ENCODE measurements around the gene SH3PXD2A. TPM values are rescaled to one million over a fixed set of nuclear protein-coding genes. Genes with fewer than 3 reads are reported as not detected.

SH3PXD2A gene
- total and polyA plus RNA-seq, 3 donors from 2014 or later, result 10.8 to 12.1 (median 12.0) TPM

GRCh38 chr10:103812004-103812403 lies 43.4 kb downstream of the SH3PXD2A start:
- Histone ChIP-seq H3K4me1 (no peaks in the 10 kb centered on the region), H3K27me3 (no peaks in the 10 kb centered on the region), H3K9me3 (no peaks in the 10 kb centered on the region), H3K4me3 (no peak overlapping the region), H3K27ac (no peak overlapping the region), H3K36me3 (ENCODE audit: low read depth, missing control alignments) (no peaks in the 10 kb centered on the region)
- DNase-seq, result no peak
- TF ChIP-seq POLR2A (IDR thresholded peaks at IDR 0.05) (no peak), CTCF (IDR thresholded peaks at IDR 0.05) (no peak)
- 73 to 90% methylated on average over 2 to 3 of the region's 3 CpGs for WGBS, 2 donors
- intact Hi-C loops (cut with DNase I; ENCODE audit: low total_unique reads), result no loop called here

- H3K4me1 ChIP-seq, result no peaks in the 10 kb centered on the region
- DNase-seq, result no peak
- intact Hi-C loops (cut with DNase I; ENCODE audit: low total_unique reads), result no loop called here
- H3K9me3 ChIP-seq, result no peaks in the 10 kb centered on the region
- TF ChIP-seq CTCF (IDR thresholded peaks at IDR 0.05) (no peak), POLR2A (IDR thresholded peaks at IDR 0.05) (no peak)
- no peak overlapping the region for H3K4me3 ChIP-seq
- 93 to 96% methylated on average over 6 of the region's 6 CpGs for WGBS, 2 donors
- no peaks in the 10 kb centered on the region for H3K36me3 ChIP-seq (ENCODE audit: low read depth, missing control alignments)
- H3K27ac ChIP-seq, result no peak overlapping the region
- no peaks in the 10 kb centered on the region for H3K27me3 ChIP-seq
Observed at GRCh38 chr10:103811463-103811862, 43.9 kb downstream of the SH3PXD2A start.

GRCh38 chr10:103808780-103809179 lies 46.6 kb downstream of the SH3PXD2A start:
- H3K27ac ChIP-seq, result no peak overlapping the region
- H3K4me3 ChIP-seq, result no peak overlapping the region
- no peak for DNase-seq
- intact Hi-C loops (cut with DNase I; ENCODE audit: low total_unique reads), result no loop called here
- H3K36me3 ChIP-seq (ENCODE audit: low read depth, missing control alignments), result no peaks in the 10 kb centered on the region
- no peak for TF ChIP-seq CTCF (IDR thresholded peaks at IDR 0.05)
- no peak for TF ChIP-seq POLR2A (IDR thresholded peaks at IDR 0.05)
- no peaks in the 10 kb centered on the region for H3K27me3 ChIP-seq
- H3K9me3 ChIP-seq, result no peaks in the 10 kb centered on the region
- H3K4me1 ChIP-seq, result no peaks in the 10 kb centered on the region
- 85 to 86% methylated on average over 2 of the region's 2 CpGs for WGBS, 2 donors

- no peaks in the 10 kb centered on the region for H3K9me3 ChIP-seq
- 95 to 97% methylated on average over 6 of the region's 6 CpGs for WGBS, 2 donors
- DNase-seq, result no peak
Observed at GRCh38 chr10:103807996-103808395, 47.4 kb downstream of the SH3PXD2A start.

More at GRCh38 chr10:103807996-103808395, 47.4 kb downstream of the SH3PXD2A start:
- intact Hi-C loops (cut with DNase I; ENCODE audit: low total_unique reads), result no loop called here
- Histone ChIP-seq H3K27ac (no peak overlapping the region), H3K4me3 (no peak overlapping the region), H3K36me3 (ENCODE audit: low read depth, missing control alignments) (no peaks in the 10 kb centered on the region), H3K27me3 (no peaks in the 10 kb centered on the region), H3K4me1 (no peaks in the 10 kb centered on the region)
- TF ChIP-seq CTCF (IDR thresholded peaks at IDR 0.05) (no peak), POLR2A (IDR thresholded peaks at IDR 0.05) (no peak)
